Mucosa of descending colon (tissue), 3 donors: ENCODE measurements around the gene SCYL3. TPM values are rescaled to one million over a fixed set of nuclear protein-coding genes. Genes with fewer than 3 reads are reported as not detected.

Experiments
- ATAC-seq: fragments of 200-7000 bp; cut with Tn5 transposase; one replicate; pipeline ENCODE4 v1.9.1; 2020; ENCODE audit warnings: mild to moderate bottlenecking, moderate library complexity
- DNase-seq, 3 donors: peaks; one replicate each; pipeline ENCODE4 v3.0.0-alpha.2; 2020
- H3K36me3 ChIP-seq: fragments of 200-600 bp; one replicate; pipeline ENCODE4 v1.8.0; 2021; ENCODE audit warnings: low read depth, mild to moderate bottlenecking
- H3K4me1 ChIP-seq: fragments of 200-600 bp; one replicate; pipeline ENCODE4 v1.8.0; 2021; ENCODE audit warnings: low read depth, mild to moderate bottlenecking
- H3K4me3 ChIP-seq: fragments of 200-600 bp; one replicate; pipeline ENCODE4 v1.8.0; 2021; ENCODE audit warnings: mild to moderate bottlenecking
- H3K9me3 ChIP-seq: fragments of 200-600 bp; one replicate; pipeline ENCODE4 v1.8.0; 2021; ENCODE audit warnings: mild to moderate bottlenecking
- CTCF ChIP-seq: fragments of 200-600 bp; IDR thresholded peaks from one replicate; pipeline ENCODE4 v1.8.0; 2022; ENCODE audit warnings: antibody characterized with exemption, mild to moderate bottlenecking
- intact Hi-C, 2 donors: fragments of 100-400 bp; cut with DNase I in 1 of 2; cut with micrococcal nuclease in 1 of 2; formaldehyde crosslinking; loops; one replicate each; pipeline versions ENCODE4 v1.11.0 to v1.11.1; 2022; cut with DNase I, micrococcal nuclease
- total RNA-seq, 3 donors: library from RNA; stranded (reverse); fragmentation: NEBNext Ultra II Directional in 2 of 3; extraction: Animal tissue kit (Norgen Biotek cat#: 25700) in 2 of 3; gene quantifications; one replicate each; pipeline versions ENCODE4 v1.2.1 to v1.2.4, GENCODE V29; 2021 to 2023
- donor health status: DM: no; HTN: no; CAD: no; lungs with moderate emphysema.
- donor health status: DM: no; HTN: no; CAD: no.
- donor health status: DM: no; HTN: yes; CAD: no.

Gene SCYL3
- total RNA-seq, 3 donors from 2014 or later: 13.4 to 20.4 (median 14.9) TPM

DNA sequence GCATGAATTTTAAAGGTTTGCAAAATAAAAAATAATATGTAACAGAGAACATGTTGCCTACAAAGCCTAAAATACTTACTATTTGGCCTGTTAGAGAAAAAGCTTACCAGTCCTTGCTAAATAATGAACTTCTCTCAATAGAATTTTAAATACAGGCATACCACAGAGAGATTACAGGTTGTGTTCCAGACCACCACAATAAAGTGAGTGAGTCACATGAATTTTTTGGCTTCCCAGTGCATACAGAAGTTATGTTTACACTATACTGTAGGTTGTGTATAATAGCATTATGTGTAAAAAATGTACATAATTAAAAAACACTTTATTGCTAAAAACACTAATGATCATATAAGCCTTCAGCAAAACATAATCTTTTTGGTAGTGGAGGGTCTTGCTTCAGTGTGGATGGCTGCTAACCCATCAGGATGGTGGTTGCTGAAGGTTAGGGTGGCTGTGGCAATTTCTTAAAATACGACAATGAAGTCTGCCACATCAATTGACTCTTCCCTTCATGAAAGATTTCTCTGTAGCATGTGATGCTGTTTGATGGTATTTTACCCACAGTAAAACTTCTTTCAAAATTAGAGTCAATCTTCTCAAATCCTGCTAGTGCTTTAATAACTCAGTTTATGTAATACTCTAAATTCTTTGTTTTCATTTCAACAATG, 48.6 kb downstream of the SCYL3 start:
- Histone ChIP-seq H3K36me3 (no peaks in the 10 kb centered on the region), H3K4me3 (no peak overlapping the region), H3K4me1 (no peaks in the 10 kb centered on the region), H3K9me3 (no peaks in the 10 kb centered on the region)
- intact Hi-C loops: no loop called here
- ATAC-seq: no peak
- TF ChIP-seq CTCF: no peak
- DNase-seq: no peak

DNA sequence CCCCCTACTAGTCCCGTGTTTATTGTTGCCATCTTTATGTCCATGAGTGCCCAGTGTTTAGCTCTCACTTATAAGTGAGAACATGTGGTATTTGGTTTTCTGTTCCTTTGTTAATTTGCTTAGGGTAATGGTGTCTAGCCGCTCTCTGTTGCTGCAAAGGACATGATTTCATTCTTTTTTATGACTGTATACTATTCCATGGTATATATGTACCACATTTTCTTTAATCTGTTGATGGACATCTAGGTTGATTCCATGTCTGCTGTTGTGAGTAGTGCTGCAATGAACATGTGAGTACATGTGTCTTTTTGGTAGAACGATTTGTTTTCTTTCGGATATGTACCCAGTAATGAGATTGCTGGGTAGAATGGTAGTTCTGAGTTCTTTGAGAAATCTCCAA, 54.8 kb downstream of the SCYL3 start:
- H3K36me3 ChIP-seq: no peaks in the 10 kb centered on the region
- H3K4me3 ChIP-seq: no peak overlapping the region
- ATAC-seq: no peak
- H3K4me1 ChIP-seq: no peaks in the 10 kb centered on the region
- intact Hi-C loops: no loop called here
- no peak for DNase-seq
- H3K9me3 ChIP-seq: peaks cover 7% of the 10 kb centered on the region
- TF ChIP-seq CTCF: no peak

GRCh38 chr1:169836198-169836597, 57.5 kb downstream of the SCYL3 start:
- DNase-seq: no peak
- intact Hi-C loops: no loop called here
- peaks cover 7% of the 10 kb centered on the region for H3K9me3 ChIP-seq
- ATAC-seq: no peak
- no peak for TF ChIP-seq CTCF
- H3K4me1 ChIP-seq: no peaks in the 10 kb centered on the region
- H3K4me3 ChIP-seq: no peak overlapping the region
- no peaks in the 10 kb centered on the region for H3K36me3 ChIP-seq

- Histone ChIP-seq H3K36me3 (no peaks in the 10 kb centered on the region), H3K9me3 (peaks cover 7% of the 10 kb centered on the region), H3K4me3 (no peak overlapping the region), H3K4me1 (no peaks in the 10 kb centered on the region)
- ATAC-seq (no peak), DNase-seq (no peak)
- intact Hi-C loops: no loop called here
- no peak for TF ChIP-seq CTCF
Measured at GRCh38 chr1:169835647-169836046, 58.0 kb downstream of the SCYL3 start.

DNA sequence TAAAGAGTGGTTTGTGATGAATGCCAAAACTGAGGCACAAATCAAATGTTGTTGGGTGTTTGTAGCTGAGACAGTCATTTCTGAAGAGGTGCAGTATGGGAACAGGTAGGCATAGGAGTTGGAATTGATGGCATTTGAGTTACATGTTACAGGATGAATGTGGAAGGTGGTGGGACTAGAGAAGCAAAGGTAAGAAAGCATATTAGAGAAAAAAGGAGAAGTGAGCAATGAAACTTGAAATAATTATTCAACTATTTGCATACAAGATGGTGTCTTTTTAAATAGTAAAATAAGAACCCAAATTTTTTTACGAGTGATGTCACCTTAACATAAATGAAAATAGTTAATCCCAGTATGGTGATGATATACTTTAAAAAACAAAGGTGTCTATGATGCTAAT, 58.8 kb downstream of the SCYL3 start:
- intact Hi-C loops: no loop called here
- ATAC-seq (no peak), DNase-seq (no peak)
- Histone ChIP-seq H3K4me3 (no peak overlapping the region), H3K9me3 (peaks cover 7% of the 10 kb centered on the region), H3K4me1 (no peaks in the 10 kb centered on the region), H3K36me3 (no peaks in the 10 kb centered on the region)
- no peak for TF ChIP-seq CTCF
